Sigmoid colon (tissue), 4 donors: ENCODE data around the gene OGFR.

ENCODE experiments used
- EP300 ChIP-seq, 4 donors: sonication (generic); formaldehyde crosslinking; IDR thresholded peaks; one replicate each; pipeline ENCODE4 v1.6.1; 2017; ENCODE audit warnings: antibody characterized with exemption in 4 of 4
- POLR2A ChIP-seq, 2 donors: fragments of 450-650 bp; IDR thresholded peaks; one replicate each; pipeline ENCODE4 v1.6.1; 2016; ENCODE audit warnings: antibody characterized with exemption in 2 of 2, mild to moderate bottlenecking in 2 of 2, moderate library complexity in 2 of 2
- POLR2AphosphoS5 ChIP-seq, 4 donors: sonication (generic); formaldehyde crosslinking; IDR thresholded peaks; one replicate each; pipeline ENCODE4 v1.6.1; 2017; ENCODE audit warnings: antibody characterized with exemption in 4 of 4
- TF ChIP-seq, protein P1 (sequence below), 4 experiments: fragments of 450-650 bp in 3 of 4; fragments of 200-600 bp in 1 of 4; IDR thresholded peaks; one replicate each; pipeline ENCODE4 v1.5.1; 2016 to 2019; ENCODE audit warnings: antibody characterized with exemption in 4 of 4, mild to moderate bottlenecking in 3 of 4, moderate library complexity in 2 of 4

- TF ChIP-seq POLR2A (IDR thresholded peaks at IDR 0.05) (no peak), POLR2AphosphoS5 (IDR thresholded peaks at IDR 0.05) (no peak), EP300 (IDR thresholded peaks at IDR 0.05) (no peak)
- TF ChIP-seq, protein P1, sequence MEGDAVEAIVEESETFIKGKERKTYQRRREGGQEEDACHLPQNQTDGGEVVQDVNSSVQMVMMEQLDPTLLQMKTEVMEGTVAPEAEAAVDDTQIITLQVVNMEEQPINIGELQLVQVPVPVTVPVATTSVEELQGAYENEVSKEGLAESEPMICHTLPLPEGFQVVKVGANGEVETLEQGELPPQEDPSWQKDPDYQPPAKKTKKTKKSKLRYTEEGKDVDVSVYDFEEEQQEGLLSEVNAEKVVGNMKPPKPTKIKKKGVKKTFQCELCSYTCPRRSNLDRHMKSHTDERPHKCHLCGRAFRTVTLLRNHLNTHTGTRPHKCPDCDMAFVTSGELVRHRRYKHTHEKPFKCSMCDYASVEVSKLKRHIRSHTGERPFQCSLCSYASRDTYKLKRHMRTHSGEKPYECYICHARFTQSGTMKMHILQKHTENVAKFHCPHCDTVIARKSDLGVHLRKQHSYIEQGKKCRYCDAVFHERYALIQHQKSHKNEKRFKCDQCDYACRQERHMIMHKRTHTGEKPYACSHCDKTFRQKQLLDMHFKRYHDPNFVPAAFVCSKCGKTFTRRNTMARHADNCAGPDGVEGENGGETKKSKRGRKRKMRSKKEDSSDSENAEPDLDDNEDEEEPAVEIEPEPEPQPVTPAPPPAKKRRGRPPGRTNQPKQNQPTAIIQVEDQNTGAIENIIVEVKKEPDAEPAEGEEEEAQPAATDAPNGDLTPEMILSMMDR (IDR thresholded peaks at IDR 0.05): no peak
Observed at GRCh38 chr20:62799036-62799435, 5.6 kb upstream of the OGFR start.
